Activated CD8-positive, alpha-beta memory T cell treated with anti-CD3 and anti-CD28 coated beads, Interleukin-2, amount 50 U/mL, for 4 hours (primary cell): ENCODE data around the gene TUBA4A.
A peak's percentile ranks its signal among the peaks of the same experiment; 100 is the strongest.

ENCODE experiments used
- DNase-seq: peaks from one replicate; pipeline ENCODE4 v3.0.0-alpha.2; 2020

TUBA4A gene

GRCh38 chr2:219229305-219230058 is 24.2 kb downstream of the TUBA4A start, which contains the start of the genes ANKZF1 and ATG9A:
Gene ANKZF1 (plus strand): TSS chr2:219229806. CDS start chr2:219230258, 452 bp downstream.
Gene ATG9A (minus strand): TSS chr2:219229636. CDS start chr2:219228024, 1,612 bp downstream.
- DNase-seq, result peak; percentile 96

- no peak for DNase-seq
Measured at GRCh38 chr2:219228911-219229304, 24.8 kb downstream of the TUBA4A start.

- DNase-seq, result no peak
Measured at GRCh38 chr2:219228041-219228910, 25.4 kb downstream of the TUBA4A start.

GRCh38 chr2:219225350-219225749 is 28.4 kb downstream of the TUBA4A start:
- no peak for DNase-seq

GRCh38 chr2:219223831-219224610 is 29.7 kb downstream of the TUBA4A start:
- no peak for DNase-seq

- DNase-seq, result no peak
Measured at GRCh38 chr2:219221957-219222518, 31.7 kb downstream of the TUBA4A start.

GRCh38 chr2:219220652-219221402 is 32.9 kb downstream of the TUBA4A start:
- no peak for DNase-seq

- no peak for DNase-seq
Measured at GRCh38 chr2:219219784-219220532, 33.8 kb downstream of the TUBA4A start.

GRCh38 chr2:219218732-219219701 is 34.7 kb downstream of the TUBA4A start, which contains the start of gene ABCB6:
Gene ABCB6 (minus strand): TSS chr2:219218958. CDS start chr2:219218673, 285 bp downstream.
- DNase-seq, result peak; percentile 89

- DNase-seq, result no peak
Measured at GRCh38 chr2:219218217-219218731, 35.4 kb downstream of the TUBA4A start.

GRCh38 chr2:219216535-219216915 is 37.2 kb downstream of the TUBA4A start:
- no peak for DNase-seq

GRCh38 chr2:219215871-219216534 is 37.7 kb downstream of the TUBA4A start:
- no peak for DNase-seq

GRCh38 chr2:219214786-219215185 is 38.9 kb downstream of the TUBA4A start:
- no peak for DNase-seq

GRCh38 chr2:219214141-219214540 is 39.6 kb downstream of the TUBA4A start:
- DNase-seq, result no peak

- DNase-seq, result no peak
Measured at GRCh38 chr2:219213486-219214071, 40.1 kb downstream of the TUBA4A start.

GRCh38 chr2:219213026-219213415 is 40.7 kb downstream of the TUBA4A start:
- DNase-seq, result no peak

GRCh38 chr2:219210886-219211362 is 42.8 kb downstream of the TUBA4A start:
- no peak for DNase-seq

GRCh38 chr2:219210196-219210885 is 43.4 kb downstream of the TUBA4A start:
- no peak for DNase-seq
